K562 (cell line): ENCODE measurements around the gene STMP1. TPM values are rescaled to one million over a fixed set of nuclear protein-coding genes. Genes with fewer than 3 reads are reported as not detected.
A peak's percentile ranks its signal among the peaks of the same experiment; 100 is the strongest.

Source experiments
- ATAC-seq: fragments of 200-7000 bp; cut with Tn5 transposase; 3 replicates; pipeline ENCODE4 v1.9.1; 2020; ENCODE audit warnings: moderate library complexity
- BruUV-seq: library from RNA; stranded (reverse); fragments of 400-500 nt; replicated peaks from 2 replicates; lab custom pipeline; 2021; lab: Mats Ljungman, UMichigan
- CTCF ChIA-PET: fragments of 300-600 bp; formaldehyde crosslinking; extraction: SDS; loops from one replicate; lab custom pipeline; 2021; ENCODE audit warnings: low intra/inter-chr PET ratio; lab: Yijun Ruan, JAX
- POLR2A ChIA-PET: fragments of 300-600, 350-650 bp; sonication (Branson Sonifier 250); formaldehyde crosslinking; extraction: SDS; loops from one replicate; lab custom pipeline; 2021; ENCODE audit warnings: antibody characterized with exemption, inconsistent platforms; lab: Yijun Ruan, JAX
- DNase-seq, 4 experiments: peaks; one replicate each; pipeline versions ENCODE4 v3.0.0 to v3.0.0-alpha.2; 2011 to 2018; ENCODE audit warnings: low spot score in 3 of 4, mixed read lengths in 3 of 4; ENCODE audit errors: extremely low read depth in 1 of 4
- FAIRE-seq: peaks from 2 replicates; lab custom pipeline; 2011; peaks lifted over from hg19 to GRCh38; lab: Jason Lieb, UNC
- H2AFZ ChIP-seq: 2 replicates; pipeline ENCODE4 v1.6.0; 2011; ENCODE audit warnings: low read depth, low read length, control low read depth, inconsistent platforms
- H3K27ac ChIP-seq: fragments of 200-600 bp; 3 replicates; pipeline ENCODE4 v1.8.0; 2011; ENCODE audit warnings: low read depth, mild to moderate bottlenecking, control low read depth, inconsistent platforms, low read length, moderate library complexity, mixed read lengths; ENCODE audit errors: extremely low read depth
- H3K27me3 ChIP-seq, 2 experiments: fragments of 300-600 bp in 1 of 2; 2 replicates in 1 of 2; 3 replicates in 1 of 2; pipeline versions ENCODE4 v1.6.0 to v1.8.0; 2011; ENCODE audit warnings: inconsistent platforms in 2 of 2, low read length in 2 of 2, mild to moderate bottlenecking in 1 of 2, mixed read lengths in 1 of 2, moderate library complexity in 1 of 2; ENCODE audit not compliant: control insufficient read depth in 2 of 2, insufficient read depth in 2 of 2
- H3K36me3 ChIP-seq: fragments of 300-600 bp; 3 replicates; pipeline ENCODE4 v1.8.0; 2011; ENCODE audit warnings: mild to moderate bottlenecking, low read length, inconsistent platforms; ENCODE audit not compliant: control insufficient read depth, insufficient read depth
- H3K4me1 ChIP-seq, 2 experiments: fragments of 200-600 bp in 1 of 2; replicated peaks in 1 of 2; 2 replicates in 1 of 2; 3 replicates in 1 of 2; pipeline versions ENCODE4 v1.5.1 to v1.8.0; 2011; ENCODE audit warnings: inconsistent platforms in 2 of 2, low read length in 2 of 2, mild to moderate bottlenecking in 1 of 2, mixed read lengths in 1 of 2, moderate library complexity in 1 of 2; ENCODE audit not compliant: control insufficient read depth in 2 of 2, insufficient read depth in 2 of 2
- H3K4me2 ChIP-seq: 2 replicates; pipeline ENCODE4 v1.6.1; 2011; ENCODE audit warnings: low read length, control low read depth, inconsistent platforms, mixed read lengths; ENCODE audit not compliant: insufficient read depth
- H3K4me3 ChIP-seq: fragments of 200-600 bp; sonication (generic), shearing (Covaris generic); 2 replicates; pipeline ENCODE4 v1.5.1; 2016; ENCODE audit warnings: control low read depth, inconsistent platforms
- H3K79me2 ChIP-seq: fragments of 200-600 bp; 3 replicates; pipeline ENCODE4 v1.8.0; 2011; ENCODE audit warnings: low read length, inconsistent platforms; ENCODE audit not compliant: control insufficient read depth, insufficient read depth
- H3K9ac ChIP-seq, 2 experiments: 2 replicates each; pipeline versions ENCODE4 v1.6.0 to v1.6.1; 2011; ENCODE audit warnings: low read depth in 2 of 2, low read length in 2 of 2, control low read depth in 1 of 2, inconsistent platforms in 1 of 2, mild to moderate bottlenecking in 1 of 2, mixed read lengths in 1 of 2; ENCODE audit not compliant: insufficient read depth in 1 of 2
- H3K9me1 ChIP-seq: one replicate; pipeline ENCODE4 v1.6.0; 2011; ENCODE audit warnings: inconsistent platforms, mild to moderate bottlenecking, low read length, moderate library complexity; ENCODE audit not compliant: control insufficient read depth, insufficient read depth
- H3K9me3 ChIP-seq: replicated peaks from 2 replicates; pipeline ENCODE4 v1.5.1; 2011; ENCODE audit warnings: low read depth, low read length, inconsistent platforms; ENCODE audit not compliant: control insufficient read depth, insufficient read depth
- H4K20me1 ChIP-seq: replicated peaks from 2 replicates; pipeline ENCODE4 v1.6.1; 2011; ENCODE audit warnings: low read length, inconsistent platforms, mixed read lengths; ENCODE audit not compliant: control insufficient read depth, insufficient read depth
- CBX5 ChIP-seq: IDR thresholded peaks from 2 replicates; pipeline ENCODE4 v1.6.1; 2014; ENCODE audit warnings: low read depth, borderline replicate concordance
- HDAC6 ChIP-seq: IDR thresholded peaks from 2 replicates; pipeline ENCODE4 v1.6.1; 2012; ENCODE audit warnings: low read depth, mild to moderate bottlenecking, control low read depth, inconsistent platforms, low read length, moderate library complexity
- HMG20B ChIP-seq: fragments of 250-450 bp; sonication (Bioruptor Pico); IDR thresholded peaks from 2 replicates; pipeline ENCODE4 v1.5.0; 2021; ENCODE audit warnings: mild to moderate bottlenecking
- KAT7 ChIP-seq: sonication (generic); formaldehyde crosslinking; IDR thresholded peaks from 2 replicates; pipeline ENCODE4 v1.8.0; 2022; ENCODE audit warnings: missing genetic modification reagents, mild to moderate bottlenecking, borderline replicate concordance
- NR2C2 ChIP-seq, 2 experiments: fragments of 200-800 bp in 1 of 2; sonication (Bioruptor generic) in 1 of 2; sonication (generic) in 1 of 2; formaldehyde crosslinking in 1 of 2; IDR thresholded peaks; 2 replicates each; pipeline versions ENCODE4 v1.6.1 to v1.8.0; 2016 to 2022; ENCODE audit warnings: mild to moderate bottlenecking in 1 of 2, missing compliant biosample characterization in 1 of 2, missing genetic modification characterization in 1 of 2, missing genetic modification reagents in 1 of 2
- NR2F6 ChIP-seq: fragments of 450-650 bp; formaldehyde crosslinking; IDR thresholded peaks from 2 replicates; pipeline ENCODE4 v1.4.0; 2020; ENCODE audit warnings: mild to moderate bottlenecking
- ZBTB17 ChIP-seq: fragments of 450-650 bp; formaldehyde crosslinking; IDR thresholded peaks from 2 replicates; pipeline ENCODE4 v1.4.0; 2020; ENCODE audit warnings: mild to moderate bottlenecking
- WGBS: fragments of 100-300 bp; shearing (Covaris generic); methylation state at CpG from one replicate; pipeline ENCODE4 v1.1.6; 2016; ENCODE audit warnings: low coverage, mixed read lengths; ENCODE audit not compliant: insufficient coverage; ENCODE audit errors: missing lambda C conversion rate; 5-methylcytosine and 5-hydroxymethylcytosine counted together
- in situ Hi-C: fragments of 300-500 bp; cut with MboI; formaldehyde crosslinking; loops from 4 replicates; pipeline ENCODE4 v1.15.0; 2018; ENCODE audit warnings: inconsistent platforms, mixed read lengths
- intact Hi-C: fragments of 100-400 bp; cut with micrococcal nuclease; formaldehyde crosslinking; loops from 2 replicates; pipeline ENCODE4 v1.14.2; 2022
- polyA plus RNA-seq, 8 experiments: library from polyadenylated mRNA; depleted of rRNA in 4 of 8; stranded (reverse) in 5 of 8; unstranded in 3 of 8; fragments of >200 nt; fragmentation: Nextera tagmentation in 2 of 8; fragmentation: Illumina TruSeq in 1 of 8; extraction: Ambion mirVana in 2 of 8; extraction: Trizol in 1 of 8; gene quantifications; 2 replicates each; pipeline versions ENCODE4 v1.2.1 to v1.2.3, GENCODE V29; 2011 to 2014; ENCODE audit warnings: inconsistent platforms in 1 of 8, missing spikeins in 1 of 8
- total RNA-seq, 7 experiments: library from RNA; depleted of rRNA in 6 of 7; stranded (reverse); fragments of >200 nt in 6 of 7; fragmentation: Illumina TruSeq in 2 of 7; extraction: Trizol in 2 of 7; gene quantifications; 2 replicates each; pipeline versions ENCODE4 v1.2.1 to v1.2.3, GENCODE V29; 2011 to 2021; ENCODE audit warnings: low replicate concordance in 1 of 7
- TF ChIP-seq, protein P1 (sequence below), 2 experiments: fragments of 450-650 bp in 1 of 2; sonication (generic) in 1 of 2; formaldehyde crosslinking in 1 of 2; IDR thresholded peaks in 1 of 2; conservative IDR thresholded peaks in 1 of 2; 2 replicates each; pipeline versions ENCODE4 v1.6.1 to v1.8.1; 2016 to 2023; ENCODE audit warnings: mild to moderate bottlenecking in 2 of 2, moderate library complexity in 2 of 2, inconsistent platforms in 1 of 2, missing genetic modification reagents in 1 of 2

The STMP1 gene
- total and polyA plus RNA-seq, 9 of the 15 experiments (the other 6 are each of a cell fraction or from before 2014, with no cell fraction given), result 10.6 to 249 (median 56.8) TPM

DNA sequence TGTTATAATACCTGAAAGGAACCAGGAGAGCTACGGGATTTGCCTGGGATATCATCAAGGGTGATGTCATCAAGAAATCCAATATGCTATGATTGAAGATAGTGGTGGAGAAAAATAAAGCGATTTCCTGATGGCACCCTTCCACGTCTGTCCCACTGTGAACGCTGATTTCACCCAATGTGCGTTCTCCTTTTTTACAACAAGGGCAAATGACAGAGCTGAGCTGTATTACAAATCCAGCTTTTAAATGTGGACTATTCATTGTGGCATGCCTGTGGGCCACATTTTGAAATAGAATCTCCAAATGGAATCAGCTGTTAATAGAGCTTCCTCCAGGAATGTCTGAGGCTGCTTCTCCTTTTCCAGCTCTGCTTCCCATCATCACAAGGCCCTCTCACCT, 42.4 kb downstream of the STMP1 start:
- Histone ChIP-seq H3K4me1 (peaks cover 0 to 13% of the 10 kb centered on the region in 2 experiments; a peak in 3 of 5 replicates), H2AFZ (no peak overlapping the region), H3K27ac (no peak overlapping the region), H3K9me1 (no peaks in the 10 kb centered on the region), H3K9ac (no peak overlapping the region), H3K27me3 (peaks cover 9 to 31% of the 10 kb centered on the region in 2 experiments; a peak in 4 of 5 replicates), H3K9me3 (no peaks in the 10 kb centered on the region), H4K20me1 (no peaks in the 10 kb centered on the region), H3K4me3 (no peak overlapping the region), H3K4me2 (no peak overlapping the region), H3K79me2 (no peaks in the 10 kb centered on the region), H3K36me3 (no peaks in the 10 kb centered on the region)
- CTCF ChIA-PET, result no interaction called here
- TF ChIP-seq KAT7 (CRISPR knock-in tag), result no peak
- TF ChIP-seq NR2C2 (CRISPR knock-in tag; IDR thresholded peaks at IDR 0.05), result no peak
- TF ChIP-seq NR2C2 (tag; IDR thresholded peaks at IDR 0.05), result no peak
- TF ChIP-seq, protein P1, sequence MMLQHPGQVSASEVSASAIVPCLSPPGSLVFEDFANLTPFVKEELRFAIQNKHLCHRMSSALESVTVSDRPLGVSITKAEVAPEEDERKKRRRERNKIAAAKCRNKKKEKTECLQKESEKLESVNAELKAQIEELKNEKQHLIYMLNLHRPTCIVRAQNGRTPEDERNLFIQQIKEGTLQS (IDR thresholded peaks at IDR 0.05), result peak; percentile 35; the same call in 1 of the 2 replicates
- TF ChIP-seq, protein P1 (CRISPR knock-in tag; conservative IDR thresholded peaks at IDR 0.05), result no peak
- TF ChIP-seq HDAC6, result no peak
- no peak for TF ChIP-seq CBX5
- TF ChIP-seq HMG20B (CRISPR knock-in tag), result no peak
- no peak for TF ChIP-seq ZBTB17 (CRISPR knock-in tag)
- TF ChIP-seq NR2F6 (CRISPR knock-in tag), result no peak
- POLR2A ChIA-PET, result interaction anchor here (0.6 to 0.8 kb wide), 5 partner anchors 9 to 237 kb away, joined by 3 to 4 read pairs (median 3); no protein-coding TSS in a partner anchor
- 26% methylated on average over 5 of the region's 5 CpGs for WGBS
- intact Hi-C loops (loop anchor here (5.0 kb wide), 1 partner anchor 422 kb away; no protein-coding TSS in a partner anchor), in situ Hi-C loops (no loop called here)
- ATAC-seq (no peak), FAIRE-seq (no peak), DNase-seq (no peak)
- BruUV-seq, result no TSS peak
